ENCODE results near the gene SP8.

Gene SP8

DNA sequence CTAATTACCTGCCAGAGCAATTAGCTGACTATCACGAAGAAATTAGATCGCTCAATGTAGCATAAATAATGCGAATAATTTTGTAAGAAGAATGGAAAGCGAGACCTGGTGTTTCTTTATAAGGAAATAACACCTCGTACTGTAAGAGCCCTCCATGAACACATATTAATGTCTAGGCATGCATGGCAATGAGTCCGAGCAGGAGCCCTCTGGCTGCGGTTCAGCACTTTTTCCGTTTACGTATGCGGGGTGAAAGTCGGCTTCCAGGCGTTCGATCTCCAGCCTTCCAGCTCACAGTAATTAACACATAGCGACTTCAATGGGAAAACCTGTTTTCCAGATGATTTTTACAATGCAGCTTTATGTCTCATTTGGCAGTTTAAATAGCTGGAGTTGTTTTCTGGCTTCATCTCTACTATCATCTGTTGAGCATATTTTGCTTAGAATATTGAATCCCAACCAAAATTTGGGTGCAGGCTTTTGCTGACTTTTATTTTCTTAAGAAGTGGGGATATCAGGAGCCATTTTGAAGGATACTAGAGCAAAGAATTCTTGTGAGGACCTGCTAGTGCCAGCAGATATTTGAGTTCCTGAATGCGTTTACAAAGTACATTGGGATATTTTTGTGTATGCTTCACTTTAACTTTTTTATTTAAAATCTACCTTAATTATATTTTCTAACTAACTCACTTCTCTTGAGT, 7.2 kb upstream of the SP8 start:
- DNase-seq: no peak

GRCh38 chr7:20793248-20793647, 6.6 kb upstream of the SP8 start:
- DNase-seq: no peak

DNA sequence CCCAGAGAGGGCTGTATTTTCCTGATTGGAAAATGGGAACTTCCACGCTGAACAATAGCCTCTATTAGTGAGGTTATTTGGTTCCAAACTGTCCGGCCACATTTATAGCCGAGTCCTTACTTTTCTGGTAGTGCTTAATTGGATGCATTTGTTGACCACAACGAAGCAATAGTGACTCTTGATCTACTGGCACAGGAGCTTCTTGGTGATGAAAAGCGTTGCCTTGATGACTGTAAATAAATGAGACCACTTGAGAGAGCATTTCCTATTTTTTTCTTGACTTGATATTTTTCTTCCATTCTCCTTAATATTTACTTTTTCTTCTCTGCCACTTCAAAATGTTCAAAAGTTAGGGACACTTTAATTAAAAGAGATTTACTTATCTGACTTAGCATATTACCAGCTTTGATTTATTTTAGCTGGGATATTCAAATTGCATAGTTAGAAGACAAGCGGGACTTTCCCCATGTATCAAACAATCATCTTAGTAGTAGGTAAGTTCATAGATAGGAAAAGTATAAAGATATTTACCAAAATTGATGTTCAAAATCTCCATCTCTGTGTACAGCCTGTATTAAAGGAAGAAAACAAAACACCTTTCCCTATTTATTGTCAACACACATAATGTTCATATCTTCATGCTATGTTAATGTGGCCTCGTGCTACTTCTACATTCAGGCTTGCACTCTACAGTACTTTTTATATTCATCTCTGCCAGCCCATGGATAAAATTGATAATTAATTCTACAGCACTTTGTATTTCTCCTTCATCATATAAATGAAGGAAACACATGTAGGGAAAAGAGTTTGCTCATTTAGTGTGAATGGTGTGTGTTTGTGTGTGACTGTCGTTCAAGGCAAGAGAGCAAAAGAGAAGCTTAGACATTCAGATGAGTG, 5.1 kb upstream of the SP8 start:
- DNase-seq: no peak

GRCh38 chr7:20790375-20790774, 3.7 kb upstream of the SP8 start:
- DNase-seq: no peak

- DNase-seq: no peak
These were observed 1.8 kb upstream of the SP8 start for GRCh38 chr7:20788420-20788990.

DNA sequence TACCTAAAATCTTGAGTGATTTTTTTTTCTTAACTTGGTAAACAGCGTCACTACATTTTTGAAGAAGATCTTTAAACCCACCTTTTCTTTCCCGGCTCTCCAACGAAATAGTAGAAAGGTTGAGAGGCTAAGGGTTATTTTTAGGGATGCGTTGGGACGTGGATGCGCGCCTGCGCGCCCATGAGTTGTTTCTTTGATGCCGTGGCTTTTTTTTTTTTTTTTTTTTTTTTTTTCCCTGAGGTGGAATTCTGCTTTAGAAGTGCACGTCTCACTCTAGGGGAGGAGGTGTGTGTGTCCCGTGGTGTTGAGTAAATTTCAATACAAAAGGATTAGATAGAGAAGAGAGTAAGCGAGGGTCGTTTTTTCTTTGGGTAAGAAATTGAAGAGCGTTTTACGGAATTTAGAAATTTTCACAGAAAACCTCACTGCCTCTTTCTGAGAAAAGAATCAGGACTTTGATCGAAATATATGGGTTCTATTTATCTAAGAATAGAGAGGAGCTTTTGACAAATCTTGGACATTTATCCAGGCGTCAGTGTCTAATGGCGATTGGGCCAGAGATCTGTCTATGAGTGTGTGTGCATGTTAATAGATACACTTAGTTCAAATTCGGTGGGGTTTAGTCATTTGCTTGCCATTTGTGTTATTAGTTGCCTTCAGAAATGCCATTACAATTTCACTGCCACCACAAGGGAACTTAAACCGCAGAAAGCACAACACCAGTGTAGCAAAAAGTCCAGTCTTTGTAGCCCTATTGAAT, 1.2 kb upstream of the SP8 start:
- DNase-seq: no peak

DNA sequence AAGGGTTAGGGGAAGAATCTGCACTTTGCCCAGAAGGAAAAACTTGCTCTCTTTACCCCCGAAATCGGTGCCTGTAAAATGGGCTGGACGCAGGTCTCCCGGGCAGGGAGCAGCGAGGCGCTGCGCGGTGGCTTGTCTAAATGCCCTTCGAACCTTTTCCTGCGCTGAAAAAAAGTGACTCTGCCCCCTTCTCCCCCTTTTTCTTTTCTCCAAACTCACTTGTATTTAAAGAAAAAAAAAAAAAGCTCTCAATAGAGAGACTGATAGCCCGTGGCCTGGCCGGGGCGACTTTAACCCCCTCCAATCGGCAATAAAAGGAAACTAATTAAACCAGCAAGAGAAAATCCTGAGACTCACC, 286 bp downstream of the SP8 start:
- DNase-seq: no peak

- no peak for DNase-seq
These were observed 655 bp downstream of the SP8 start for GRCh38 chr7:20786049-20786412.

- DNase-seq: no peak
These were observed 1.3 kb downstream of the SP8 start for GRCh38 chr7:20785157-20786048.

GRCh38 chr7:20784388-20785156, 2.1 kb downstream of the SP8 start:
- DNase-seq: no peak

- no peak for DNase-seq
These were observed 2.8 kb downstream of the SP8 start for GRCh38 chr7:20783700-20784387.

- DNase-seq: no peak
These were observed 3.5 kb downstream of the SP8 start for GRCh38 chr7:20783125-20783699.

GRCh38 chr7:20779041-20779440, 7.6 kb downstream of the SP8 start:
- DNase-seq: no peak

DNA sequence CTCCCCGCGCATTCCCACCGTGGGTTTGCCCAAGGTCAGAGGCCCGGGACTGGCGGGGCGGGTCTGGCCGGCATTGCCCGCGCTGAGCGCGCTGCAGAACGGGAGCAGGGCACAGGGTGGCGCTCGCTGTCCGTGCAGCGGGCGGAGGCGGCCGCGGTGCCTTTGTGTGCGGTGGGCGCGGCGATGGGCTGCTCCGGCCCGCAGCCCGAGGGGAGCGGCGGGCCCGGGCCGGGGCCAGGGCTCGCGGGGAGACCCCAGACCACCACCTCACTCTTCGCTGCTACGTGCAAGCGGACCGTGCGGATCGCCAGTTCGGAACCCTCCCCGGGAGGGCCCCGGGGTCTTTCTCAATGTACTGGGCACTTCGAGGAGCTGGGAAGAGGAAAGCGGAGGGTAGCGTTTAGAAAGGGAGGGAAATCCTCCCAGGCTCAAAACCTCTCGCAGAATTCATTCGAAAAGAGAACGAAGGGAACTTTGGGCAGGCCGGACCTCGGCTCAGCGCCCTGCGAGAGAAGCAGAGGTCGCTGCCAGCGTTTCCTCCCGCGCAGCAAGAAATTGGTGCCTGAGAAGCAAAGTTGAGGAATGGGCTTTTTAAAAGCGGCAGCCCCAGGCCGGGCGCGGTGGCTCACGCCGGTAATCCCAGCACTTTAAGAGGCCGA, 8.5 kb downstream of the SP8 start:
- DNase-seq: no peak

DNA sequence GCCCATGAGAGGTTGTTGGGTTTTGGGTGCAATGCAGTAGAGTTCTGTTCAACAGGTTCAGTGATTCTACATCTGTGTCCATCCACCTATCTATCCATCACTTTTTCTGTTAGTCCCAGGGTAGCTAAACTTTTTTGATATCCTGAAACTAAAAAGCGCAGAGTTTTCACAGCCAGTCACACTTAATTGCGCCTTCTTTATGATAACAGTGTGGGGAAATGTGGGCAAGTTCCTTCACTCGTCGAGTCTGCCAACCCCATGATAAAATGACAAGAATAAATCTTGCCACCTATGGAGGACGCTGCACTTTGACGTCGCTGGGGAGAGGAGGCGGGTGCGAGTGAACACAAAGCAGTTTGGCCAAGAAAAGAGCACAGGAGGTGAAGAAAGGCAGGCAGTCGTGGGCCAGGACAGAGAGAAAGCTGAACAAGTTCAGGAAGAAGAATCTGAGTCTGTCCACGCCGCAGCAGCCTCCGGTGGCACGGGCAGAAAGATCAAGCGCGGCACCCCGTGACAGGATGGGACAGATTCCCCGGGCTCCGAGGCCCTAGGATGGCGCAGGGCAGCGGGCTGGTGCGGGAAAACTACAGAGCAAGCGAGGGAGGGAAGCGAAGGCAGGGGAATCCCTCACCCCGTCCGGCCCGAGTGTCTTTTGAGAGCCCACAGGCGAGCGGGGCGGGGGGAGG, 9.2 kb downstream of the SP8 start:
- DNase-seq: no peak

GRCh38 chr7:20776942-20777341, 9.7 kb downstream of the SP8 start:
- DNase-seq: no peak

DNA sequence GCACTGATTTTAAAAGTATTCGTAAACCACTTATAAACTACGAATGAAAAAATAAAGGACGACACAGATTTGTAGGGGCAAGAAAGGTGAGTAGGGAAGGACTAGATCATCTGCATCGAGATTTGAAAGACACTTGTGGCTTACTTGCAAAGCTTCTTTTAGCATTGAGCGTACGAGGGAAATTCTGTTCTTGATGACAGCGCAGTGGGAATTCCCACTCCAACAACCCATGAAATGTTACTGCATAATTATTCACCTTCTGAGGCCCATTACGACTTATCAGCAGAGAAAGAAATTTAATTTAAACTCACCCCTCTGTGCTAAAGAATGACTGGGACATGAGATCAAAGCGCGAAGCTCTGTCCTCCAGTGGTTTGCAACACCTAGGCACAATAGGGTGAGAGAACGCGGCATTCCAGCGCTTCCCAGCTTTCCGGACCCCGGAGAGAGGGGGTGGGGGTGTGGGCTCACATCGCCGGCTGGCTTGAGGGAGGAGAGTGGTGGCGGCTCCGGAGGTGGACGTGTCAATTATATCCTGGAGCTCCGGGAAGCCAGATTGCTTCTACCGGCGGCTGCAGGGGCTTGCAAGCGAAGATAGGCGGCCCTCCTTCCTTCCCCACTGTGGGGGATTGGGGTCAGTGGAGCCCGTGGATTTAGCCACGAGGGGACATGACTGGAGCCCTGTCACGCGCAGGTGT, 10.3 kb downstream of the SP8 start:
- DNase-seq: no peak

GRCh38 chr7:20754001-20754400, 32.7 kb downstream of the SP8 start:
- DNase-seq: no peak

DNA sequence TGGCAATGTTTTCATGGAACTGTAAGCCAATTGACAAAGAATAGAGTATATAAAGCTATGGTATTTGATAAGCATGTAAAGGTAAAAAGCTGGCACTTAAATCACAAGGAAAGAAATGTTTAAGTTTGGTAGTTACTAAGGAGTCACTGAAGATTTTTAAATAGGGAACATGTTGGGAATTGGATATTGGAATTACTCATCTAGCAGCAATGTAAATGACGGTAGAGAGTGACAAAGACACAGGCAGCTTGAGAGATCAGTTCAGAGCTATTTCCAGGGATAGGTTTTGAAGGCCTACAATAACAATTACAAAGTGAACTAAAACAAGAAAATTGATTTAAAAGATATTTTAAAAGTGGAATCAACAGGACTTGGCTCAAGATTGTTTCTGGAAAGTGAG, 36.8 kb downstream of the SP8 start:
- DNase-seq: no peak

Measured in GDM1 (cell line).